HG02642 (cell line): Measurements from ENCODE around the gene LDLRAD4.

Experiments used
- ATAC-seq: cut with Tn5 transposase; IDR thresholded peaks from one replicate; pipeline ENCODE4 v1.9.1; 2021; ENCODE audit warnings: mild to moderate bottlenecking; ENCODE audit not compliant: unreplicated experiment, poor library complexity

LDLRAD4 gene

DNA sequence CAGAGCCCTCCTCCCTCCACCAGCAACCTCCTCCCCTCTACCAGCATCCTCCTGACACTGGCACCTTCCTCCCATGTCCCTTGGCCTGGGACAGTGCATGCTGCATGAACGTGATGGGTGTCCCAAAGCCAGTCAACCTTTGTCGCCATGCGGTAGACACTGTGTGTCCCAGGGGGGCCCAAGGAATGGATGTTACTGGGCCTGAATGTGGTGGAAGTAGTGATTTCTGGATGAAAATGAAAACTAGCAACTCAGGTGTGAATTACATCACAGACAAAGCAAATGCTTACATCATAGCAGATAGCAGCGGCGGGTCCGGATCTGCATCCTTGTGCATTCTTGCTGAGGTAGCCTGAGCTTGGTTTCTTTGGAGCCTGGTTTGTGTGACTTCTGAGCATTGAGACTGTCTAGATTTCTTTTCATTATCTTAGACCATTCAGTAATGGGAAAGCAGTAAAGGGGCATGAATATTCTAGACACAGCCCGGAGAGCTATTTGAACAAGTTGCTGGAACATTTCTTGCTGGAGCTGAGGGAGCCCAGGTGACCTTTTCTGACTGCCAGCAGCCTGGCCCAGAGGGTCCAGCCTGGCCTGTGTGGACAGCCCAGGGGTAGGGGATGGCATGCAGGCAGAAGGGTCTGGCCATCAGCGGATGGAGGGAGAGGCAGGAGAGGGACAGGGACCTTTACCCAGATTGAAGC lies 407.4 kb downstream of the LDLRAD4 start:
- no peak for ATAC-seq

DNA sequence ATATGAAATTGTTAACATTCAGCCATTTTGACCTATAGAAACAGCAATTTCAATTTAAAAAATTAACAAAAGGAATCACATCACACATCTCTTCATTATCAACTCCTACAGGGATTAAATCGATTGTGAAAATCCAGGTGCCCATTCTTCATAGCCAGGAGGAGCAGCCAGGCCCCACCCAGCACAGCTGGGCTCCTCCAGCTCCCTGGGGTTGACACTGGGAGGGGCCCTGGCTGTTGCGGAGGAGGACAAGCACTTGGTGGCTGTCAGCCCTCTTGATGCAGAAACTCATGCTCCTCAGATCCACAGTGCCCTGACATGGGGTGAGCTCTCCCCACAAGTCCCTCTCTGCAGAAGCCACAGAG lies 408.0 kb downstream of the LDLRAD4 start:
- no peak for ATAC-seq

DNA sequence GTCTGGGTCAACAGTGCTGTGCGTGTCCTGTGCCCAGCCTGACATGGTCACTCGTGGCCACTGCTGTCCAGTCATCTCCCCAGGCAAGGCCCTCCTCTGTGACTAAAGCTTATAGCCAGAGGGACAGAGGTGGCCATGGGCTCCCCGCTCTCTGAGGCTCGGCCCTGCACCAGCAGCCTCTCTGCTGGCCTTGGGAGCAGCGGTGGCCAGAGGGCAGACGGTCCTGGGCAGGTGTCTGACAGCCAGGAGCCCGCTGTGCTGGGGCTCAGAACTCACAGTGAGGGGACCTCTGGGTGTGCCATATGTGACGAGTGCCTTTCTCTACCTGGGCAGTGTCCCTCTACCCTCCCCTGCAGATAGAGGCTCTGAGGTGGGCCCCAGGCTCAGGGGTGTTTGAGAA lies 409.1 kb downstream of the LDLRAD4 start:
- ATAC-seq, result no peak

DNA sequence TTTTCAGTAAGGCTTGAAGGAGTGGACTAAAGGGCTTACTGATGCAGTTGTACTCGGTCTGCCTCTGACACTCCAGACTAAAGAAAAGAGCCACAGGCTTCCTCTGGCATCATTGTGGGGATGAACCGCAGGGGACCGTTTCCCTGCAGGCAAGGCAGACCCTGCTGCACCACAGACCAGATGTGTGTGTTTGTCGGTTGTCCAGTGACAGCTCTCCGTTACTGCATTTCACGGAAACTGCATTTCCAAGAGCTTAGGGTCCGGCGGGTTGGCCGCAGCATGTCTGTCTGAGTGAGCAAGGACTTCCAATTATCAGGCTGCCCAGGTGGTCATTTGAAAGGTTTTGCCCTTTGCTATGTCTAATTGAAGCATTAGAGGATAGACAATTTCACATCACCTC lies 409.7 kb downstream of the LDLRAD4 start:
- no peak for ATAC-seq

DNA sequence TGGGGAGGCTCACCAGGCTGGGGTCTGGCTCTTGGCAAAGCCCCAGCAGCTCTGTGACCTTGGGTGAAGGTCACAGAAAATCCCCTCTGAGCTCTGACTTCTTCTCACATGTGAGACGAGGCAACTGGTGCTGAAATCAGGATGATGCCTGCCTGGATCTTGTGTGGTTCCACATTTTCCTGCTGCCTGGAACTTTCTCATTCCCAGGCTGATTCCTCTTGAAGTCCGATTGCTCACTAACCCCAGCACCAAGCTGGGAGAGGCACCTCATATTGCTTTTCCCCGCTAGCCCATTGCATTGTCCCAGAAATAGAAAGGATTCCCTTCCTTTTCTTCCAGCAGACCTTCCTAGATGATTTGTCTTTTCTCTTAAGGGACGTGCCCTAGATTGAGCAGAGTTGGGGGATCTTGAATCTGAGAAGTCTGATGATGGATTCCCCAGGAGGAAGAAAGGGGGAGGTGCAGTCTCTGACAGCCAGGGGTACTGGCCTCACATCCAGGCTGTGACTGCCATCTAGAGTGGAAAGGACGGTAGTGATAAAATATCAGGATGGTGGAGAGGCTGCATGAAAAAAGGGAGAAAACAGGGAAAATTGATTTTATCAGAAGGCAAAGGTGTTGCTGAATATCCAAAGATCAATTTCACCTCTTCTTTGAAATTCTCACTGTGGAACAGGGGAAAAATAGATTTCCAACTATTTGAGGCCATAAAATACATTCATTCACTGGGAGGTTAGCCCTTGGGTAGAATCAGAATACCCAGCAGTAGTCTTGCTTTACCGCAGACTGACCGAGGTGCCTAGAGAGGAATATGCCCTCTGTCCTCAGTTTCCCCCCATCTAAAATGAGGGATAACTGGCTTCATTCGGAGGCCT lies 411.5 kb downstream of the LDLRAD4 start:
- peak; percentile 73 for ATAC-seq

DNA sequence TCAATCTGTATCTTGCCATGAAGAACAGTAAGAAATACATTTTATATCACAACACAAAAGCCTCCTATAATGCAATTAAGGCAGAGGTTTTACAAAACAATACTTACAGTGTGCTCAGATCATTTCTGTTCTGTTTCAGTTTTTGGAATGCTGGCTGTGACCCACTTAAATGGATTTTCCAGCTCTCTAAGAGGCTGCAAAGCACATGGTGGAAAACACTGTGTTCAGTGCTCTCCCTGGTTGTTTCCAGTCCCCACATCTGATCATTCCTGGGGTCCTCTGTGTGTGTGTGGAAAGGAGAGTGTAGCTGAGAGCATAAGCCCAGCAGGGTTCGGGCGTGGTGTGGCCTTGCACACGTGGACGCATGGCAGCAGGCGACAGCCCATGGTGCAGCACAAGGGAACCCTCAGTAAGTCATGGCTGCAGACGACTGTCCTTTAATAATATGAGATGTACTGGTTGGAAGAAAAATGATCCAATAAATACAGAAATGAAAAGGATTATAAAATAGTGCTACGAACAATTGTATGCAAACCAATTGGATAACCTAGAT lies 412.2 kb downstream of the LDLRAD4 start:
- no peak for ATAC-seq

DNA sequence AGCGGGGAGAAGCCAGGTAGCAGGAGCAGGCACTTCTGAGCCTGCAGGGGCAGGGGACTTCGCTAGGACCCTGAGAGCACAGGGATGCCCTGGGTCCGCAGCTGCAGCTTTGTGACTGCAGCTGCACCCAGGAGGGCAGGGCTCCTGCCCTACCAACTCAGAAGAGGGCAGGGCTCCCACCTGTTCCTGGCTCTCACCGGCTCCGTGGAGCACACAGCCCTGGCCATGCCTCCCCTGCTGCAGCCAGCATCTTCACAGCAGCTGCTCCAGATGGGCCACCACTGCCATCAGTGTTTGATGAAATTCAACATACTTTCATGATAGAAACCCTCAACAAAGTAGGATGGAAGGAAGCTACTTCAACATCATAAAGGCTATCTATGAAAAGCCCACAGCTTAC lies 415.1 kb downstream of the LDLRAD4 start:
- no peak for ATAC-seq

DNA sequence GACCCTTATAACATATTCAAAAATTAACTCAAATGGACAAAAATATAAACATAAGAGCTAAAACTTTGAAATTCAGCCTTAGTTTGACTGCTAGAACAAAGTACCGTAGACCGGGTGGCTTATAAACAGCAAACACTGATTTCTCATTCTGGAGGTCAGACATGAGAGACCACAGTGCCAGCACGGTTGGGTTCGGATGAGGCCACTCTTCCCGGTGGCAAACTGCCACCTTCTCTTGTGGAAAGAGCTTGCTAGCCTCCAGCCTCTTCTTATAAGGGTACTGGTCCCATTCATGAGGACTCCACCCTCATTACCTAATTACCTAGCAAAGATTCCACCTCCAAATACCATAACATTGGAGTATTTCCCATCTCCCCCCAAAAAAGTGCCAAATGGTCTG lies 416.5 kb downstream of the LDLRAD4 start:
- no peak for ATAC-seq

DNA sequence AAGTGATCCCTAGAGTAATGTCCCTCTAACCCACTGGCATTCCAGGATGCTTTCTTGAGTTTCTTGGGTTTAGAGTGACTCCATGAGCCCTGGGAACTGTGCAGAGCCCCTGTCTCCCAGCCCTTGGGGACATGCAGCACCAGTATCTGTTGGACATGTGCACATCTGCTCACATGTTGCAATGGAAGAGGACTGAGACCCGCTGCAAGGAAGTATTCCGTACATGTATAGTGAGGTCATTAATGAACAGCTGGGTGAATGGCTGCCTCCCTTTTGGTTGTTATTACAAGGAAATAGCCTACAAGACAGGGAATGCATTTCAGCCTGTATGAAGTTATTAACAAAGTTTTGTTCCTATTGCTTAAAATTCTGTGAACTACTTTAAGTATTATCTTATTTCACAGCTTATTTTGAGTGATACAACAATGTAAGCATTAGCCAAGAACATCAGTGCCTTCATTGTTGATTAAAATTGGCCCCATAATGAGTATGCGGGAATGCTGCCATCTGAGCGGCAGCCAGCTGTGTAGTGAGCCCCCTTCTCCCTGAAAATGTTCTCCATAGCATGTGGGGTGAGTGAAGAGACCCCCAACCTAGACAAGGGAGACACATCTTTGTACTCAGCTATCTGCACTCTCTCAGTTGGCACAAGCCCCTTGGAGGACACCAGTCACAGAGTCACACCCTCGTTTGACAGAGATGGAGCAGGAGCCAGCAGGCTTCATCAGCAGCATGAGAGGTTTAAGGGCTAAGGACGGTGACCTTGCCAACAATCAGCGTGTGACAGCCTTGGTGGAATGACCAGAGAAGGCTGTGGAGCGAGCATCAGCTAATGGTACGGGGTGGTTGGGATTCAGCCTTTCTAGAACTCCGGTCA lies 420.4 kb downstream of the LDLRAD4 start:
- no peak for ATAC-seq

DNA sequence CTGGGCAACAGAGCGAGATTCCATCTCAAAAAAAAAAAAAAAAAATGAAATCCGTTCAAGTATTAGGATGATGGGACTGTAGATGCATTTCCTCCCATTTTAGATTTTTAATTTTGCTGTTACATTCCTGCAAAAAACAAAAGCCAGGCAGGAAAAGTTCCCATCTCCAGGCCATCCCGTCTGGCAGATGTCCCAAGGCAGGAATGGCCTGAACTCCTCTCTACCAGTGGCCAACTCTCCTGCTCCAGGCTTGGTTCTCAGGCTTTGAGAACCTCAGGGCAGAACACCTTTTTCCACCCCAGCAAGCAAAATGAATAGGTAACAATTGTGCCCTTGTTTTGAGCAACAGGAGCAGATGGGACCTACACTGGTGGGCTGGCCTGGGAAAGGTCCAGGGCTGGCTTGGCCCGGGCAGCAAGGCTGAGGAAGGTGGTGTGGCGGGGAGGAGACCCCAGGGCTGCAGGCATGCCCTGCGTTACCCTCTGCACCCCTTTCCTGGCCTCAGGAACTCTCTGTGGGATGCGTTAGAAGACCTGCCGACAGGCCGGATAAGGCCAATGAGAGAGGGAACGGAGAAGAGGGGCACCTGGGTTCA lies 421.8 kb downstream of the LDLRAD4 start:
- no peak for ATAC-seq

DNA sequence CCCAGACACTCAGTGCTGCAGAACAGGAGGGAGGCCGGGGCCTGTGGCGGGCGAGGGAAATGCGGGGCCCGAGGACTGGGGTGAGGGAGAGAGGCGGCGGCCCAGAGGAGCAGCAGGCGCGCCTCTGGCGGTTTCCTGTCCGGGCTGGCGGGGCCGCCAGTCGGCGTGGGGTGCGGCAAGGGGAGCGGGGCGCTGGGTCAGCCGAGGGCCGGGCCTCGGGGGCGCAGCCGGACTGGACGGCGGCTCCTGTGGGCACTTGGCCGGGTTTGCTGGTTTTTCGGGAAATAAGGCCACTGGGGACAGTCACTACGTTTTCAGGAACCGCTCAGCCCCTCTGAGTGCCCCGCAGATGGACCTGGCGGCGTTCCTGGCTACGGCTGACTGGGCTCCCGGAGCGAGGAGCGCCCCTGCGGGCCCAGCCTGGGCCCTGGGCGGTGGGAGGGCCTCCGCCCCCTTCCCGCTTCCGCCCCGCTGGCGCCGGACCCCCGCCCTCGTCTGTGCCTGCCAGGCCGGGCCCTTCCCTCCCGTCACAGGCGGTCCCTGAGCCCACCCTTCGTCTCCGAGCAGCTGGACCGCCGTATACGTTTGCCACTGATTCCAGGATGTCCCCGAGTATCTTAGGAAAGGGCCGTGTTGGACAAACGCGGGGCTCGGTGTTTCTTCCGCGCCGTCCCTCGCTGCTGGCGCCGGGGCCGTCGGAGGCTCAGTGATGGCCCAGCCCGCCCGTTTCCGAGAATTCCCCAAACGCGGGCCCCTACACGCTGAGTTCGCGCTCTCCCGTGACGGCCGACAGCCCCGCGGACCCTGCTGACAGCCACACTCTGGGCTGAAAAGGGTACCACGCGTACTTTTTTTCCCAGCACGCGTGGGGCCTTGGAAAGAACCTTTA lies 423.2 kb downstream of the LDLRAD4 start:
- no peak for ATAC-seq

DNA sequence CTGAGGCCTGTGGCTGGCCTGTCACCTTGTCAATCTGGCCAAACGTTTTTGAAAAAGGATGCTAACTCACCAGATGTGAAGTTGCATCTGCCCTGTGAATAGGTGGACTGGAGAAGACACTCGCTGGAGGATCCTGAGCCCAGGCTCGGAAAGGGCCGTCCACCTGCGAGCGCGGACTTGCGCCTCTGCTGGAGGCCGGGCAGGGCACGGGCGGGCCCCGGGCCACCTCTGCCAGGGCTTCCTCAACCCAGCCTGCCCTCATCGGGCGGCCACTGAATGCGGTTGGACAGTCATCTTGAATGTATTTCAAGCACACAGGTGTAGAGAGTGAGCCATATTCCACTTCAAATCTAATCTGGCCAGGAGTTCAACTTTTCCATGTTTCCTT lies 423.9 kb downstream of the LDLRAD4 start:
- ATAC-seq, result no peak

DNA sequence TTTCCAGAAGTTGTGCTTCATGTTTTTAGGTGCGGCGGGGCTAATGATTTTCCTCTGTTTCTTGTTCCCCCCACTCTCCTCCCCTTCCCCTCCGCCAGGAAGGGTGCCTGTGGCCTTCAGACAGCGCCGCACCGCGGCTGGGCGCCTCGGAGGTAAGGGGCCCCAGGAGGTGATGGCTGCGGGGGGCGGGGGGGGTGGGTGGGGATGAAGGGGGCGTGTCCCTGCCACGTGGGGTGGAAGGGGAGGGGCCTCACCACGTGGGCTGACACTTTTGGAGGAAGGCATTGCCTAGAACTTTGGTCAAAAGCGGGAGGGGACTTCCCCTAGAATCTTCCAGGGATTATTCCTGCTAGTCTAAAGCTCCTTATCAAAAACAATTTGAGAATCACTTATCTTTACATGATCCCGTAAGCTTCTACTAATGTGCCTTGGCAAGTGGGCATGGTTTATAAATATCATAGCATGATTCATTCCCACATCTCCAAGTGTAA lies 424.7 kb downstream of the LDLRAD4 start:
- ATAC-seq, result no peak

DNA sequence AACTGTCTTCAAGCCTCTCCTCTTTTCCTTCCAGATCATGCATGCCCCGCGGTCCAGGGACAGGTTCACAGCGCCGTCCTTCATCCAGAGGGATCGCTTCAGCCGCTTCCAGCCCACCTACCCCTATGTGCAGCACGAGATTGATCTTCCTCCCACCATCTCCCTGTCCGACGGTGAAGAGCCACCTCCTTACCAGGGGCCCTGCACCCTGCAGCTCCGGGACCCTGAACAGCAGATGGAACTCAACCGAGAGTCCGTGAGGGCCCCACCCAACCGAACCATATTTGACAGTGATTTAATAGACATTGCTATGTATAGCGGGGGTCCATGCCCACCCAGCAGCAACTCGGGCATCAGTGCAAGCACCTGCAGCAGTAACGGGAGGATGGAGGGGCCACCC lies 426.5 kb downstream of the LDLRAD4 start:
- no peak for ATAC-seq

DNA sequence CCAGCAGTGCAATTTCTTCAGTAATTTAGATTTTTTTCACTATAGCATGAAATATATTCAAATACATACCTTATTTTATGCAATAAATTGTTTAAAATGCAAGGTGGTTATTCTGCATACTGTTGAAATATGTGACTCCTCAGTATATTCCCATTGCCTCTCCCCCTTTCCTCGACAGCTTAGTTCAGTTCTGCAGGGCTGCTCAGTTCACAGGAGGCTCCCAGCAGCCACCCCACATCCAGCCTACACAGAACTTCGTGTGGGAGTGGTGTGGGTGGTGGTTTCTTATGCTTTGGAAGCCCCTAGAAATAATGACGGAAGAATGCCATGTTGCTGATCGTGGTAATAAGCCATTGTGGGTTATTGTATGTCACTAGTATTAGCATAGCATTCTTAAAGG lies 428.1 kb downstream of the LDLRAD4 start:
- no peak for ATAC-seq

DNA sequence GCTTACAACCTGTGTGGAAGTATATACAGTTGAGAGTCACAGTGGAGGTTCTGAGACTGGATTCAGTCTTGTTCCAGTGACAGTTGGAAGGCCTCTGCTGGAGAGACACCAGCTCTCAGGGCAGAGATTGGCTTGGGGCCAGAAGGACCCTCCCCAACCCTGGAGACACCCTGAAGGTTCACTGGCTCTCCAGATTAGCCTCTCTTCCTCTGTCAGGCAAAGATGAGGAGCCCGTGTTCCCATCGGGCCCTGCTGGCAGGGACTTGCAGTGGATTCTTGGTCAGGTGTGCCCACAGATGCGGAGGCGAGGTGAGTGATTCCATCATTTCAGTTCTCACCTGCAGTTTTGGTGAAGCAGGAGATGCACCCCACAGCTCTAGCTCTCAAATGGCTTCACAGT lies 429.2 kb downstream of the LDLRAD4 start:
- no peak for ATAC-seq

DNA sequence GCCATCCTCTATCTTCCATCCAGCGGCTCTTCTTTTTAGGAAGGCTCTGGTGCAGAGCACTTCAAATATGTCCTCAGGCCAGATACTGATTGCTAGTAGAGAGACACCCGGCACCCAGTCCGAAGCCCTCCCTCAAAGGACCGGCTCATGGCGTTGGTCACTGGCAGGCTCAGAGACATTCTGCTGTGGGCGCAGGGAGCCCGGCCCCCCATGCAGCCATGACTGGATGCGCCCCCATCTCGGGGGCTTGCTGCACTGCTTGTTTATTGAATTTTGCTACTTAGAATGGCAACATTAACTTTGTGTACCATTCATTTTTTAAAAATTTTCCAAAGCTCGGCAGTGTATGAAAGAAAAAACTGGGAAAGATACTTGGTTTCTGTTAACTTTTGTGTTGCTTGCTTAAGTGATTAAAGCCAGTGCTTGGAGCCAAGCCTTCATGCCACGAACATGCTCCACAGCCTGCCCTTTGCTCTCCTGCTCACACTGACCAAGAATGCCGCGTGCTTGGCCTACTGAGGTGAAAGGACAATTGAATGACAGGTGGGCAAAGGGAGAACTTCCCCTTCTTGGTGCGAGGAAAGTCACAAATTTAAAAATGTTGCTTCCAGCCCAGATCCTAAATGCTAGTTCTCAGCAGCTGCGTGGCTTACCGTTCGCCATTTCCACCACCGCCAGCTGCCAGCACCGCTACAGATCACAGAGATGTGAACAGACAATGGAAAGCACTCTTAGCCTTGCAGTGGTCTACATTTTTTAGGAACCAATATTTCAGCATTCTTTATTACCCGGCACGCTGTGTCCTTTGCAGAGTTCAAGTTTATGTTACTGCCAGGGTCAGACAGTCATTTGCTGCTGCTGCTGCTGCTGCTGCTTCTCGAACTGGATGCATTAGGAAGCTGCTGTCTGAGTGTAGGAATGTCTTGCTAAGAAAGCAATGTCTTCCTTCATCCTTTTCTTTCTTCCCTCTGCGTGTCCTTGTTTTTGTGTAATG lies 431.1 kb downstream of the LDLRAD4 start:
- no peak for ATAC-seq
